Fibroblast of the aortic adventitia (primary cell): Measurements from ENCODE around the gene PLEKHJ1. TPM values are rescaled to one million over a fixed set of nuclear protein-coding genes. Genes with fewer than 3 reads are reported as not detected.
A peak's percentile ranks its signal among the peaks of the same experiment; 100 is the strongest.

Experiments used
- DNase-seq: peaks from one replicate; pipeline ENCODE4 v3.0.0-alpha.2; 2010; ENCODE audit warnings: low read depth
- H3K4me3 ChIP-seq: 2 replicates; pipeline ENCODE4 v1.5.1; 2011; ENCODE audit warnings: low read depth, mild to moderate bottlenecking, control low read depth, low read length, moderate library complexity
- total RNA-seq: library from RNA; depleted of rRNA; stranded (reverse); fragments of >200 nt; gene quantifications from 2 replicates; pipeline ENCODE4 v1.2.3, GENCODE V29; 2012; ENCODE audit warnings: low replicate concordance
- TF ChIP-seq, protein P1 (sequence below): IDR thresholded peaks from 2 replicates; pipeline ENCODE4 v1.5.1; 2011; ENCODE audit warnings: mild to moderate bottlenecking, low read length, control low read depth, inconsistent platforms; ENCODE audit not compliant: insufficient read depth

Gene PLEKHJ1
- total RNA-seq, 1 donor: 33.4 TPM

DNA sequence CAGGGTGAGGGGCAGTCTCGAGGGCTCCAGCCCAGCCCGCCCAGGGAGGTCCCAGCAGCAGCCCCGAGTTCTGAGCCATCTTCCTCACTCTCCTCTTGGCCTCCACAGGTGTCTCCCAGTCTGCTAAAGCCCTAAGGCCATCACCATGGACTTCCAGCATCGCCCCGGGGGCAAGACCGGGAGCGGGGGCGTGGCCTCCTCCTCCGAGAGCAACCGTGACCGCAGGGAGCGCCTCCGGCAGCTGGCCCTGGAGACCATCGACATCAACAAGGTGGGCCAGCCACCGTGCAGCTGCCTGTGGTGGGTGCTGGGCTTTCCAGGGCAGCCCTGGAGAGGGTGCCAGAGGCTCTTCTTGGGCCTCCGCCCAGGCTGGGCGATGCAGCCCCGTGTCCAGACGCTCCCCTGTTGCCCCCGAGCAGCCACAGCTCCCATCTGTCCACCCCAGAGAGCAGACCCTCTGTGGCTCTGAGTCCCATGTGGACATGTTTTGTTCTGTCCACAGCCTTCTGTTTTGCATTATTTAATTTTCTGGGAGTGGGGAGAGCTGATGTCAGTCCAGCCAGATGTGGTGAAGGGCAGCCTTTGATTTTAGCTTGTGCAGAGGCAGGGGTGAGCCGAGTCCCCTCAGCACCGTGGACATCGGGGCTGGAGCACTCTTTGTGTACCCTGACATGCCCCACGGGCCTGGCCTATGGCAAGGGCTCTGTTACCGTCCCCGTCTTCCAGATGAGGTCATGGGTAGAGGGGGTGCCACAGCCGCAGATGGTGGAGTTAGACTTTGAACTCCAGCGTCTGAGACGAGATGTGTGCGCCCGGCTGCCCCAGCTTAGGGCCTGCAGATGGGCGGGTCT, 7.4 kb upstream of the PLEKHJ1 start:
- DNase-seq: no peak
- TF ChIP-seq, protein P1, sequence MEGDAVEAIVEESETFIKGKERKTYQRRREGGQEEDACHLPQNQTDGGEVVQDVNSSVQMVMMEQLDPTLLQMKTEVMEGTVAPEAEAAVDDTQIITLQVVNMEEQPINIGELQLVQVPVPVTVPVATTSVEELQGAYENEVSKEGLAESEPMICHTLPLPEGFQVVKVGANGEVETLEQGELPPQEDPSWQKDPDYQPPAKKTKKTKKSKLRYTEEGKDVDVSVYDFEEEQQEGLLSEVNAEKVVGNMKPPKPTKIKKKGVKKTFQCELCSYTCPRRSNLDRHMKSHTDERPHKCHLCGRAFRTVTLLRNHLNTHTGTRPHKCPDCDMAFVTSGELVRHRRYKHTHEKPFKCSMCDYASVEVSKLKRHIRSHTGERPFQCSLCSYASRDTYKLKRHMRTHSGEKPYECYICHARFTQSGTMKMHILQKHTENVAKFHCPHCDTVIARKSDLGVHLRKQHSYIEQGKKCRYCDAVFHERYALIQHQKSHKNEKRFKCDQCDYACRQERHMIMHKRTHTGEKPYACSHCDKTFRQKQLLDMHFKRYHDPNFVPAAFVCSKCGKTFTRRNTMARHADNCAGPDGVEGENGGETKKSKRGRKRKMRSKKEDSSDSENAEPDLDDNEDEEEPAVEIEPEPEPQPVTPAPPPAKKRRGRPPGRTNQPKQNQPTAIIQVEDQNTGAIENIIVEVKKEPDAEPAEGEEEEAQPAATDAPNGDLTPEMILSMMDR: no peak

DNA sequence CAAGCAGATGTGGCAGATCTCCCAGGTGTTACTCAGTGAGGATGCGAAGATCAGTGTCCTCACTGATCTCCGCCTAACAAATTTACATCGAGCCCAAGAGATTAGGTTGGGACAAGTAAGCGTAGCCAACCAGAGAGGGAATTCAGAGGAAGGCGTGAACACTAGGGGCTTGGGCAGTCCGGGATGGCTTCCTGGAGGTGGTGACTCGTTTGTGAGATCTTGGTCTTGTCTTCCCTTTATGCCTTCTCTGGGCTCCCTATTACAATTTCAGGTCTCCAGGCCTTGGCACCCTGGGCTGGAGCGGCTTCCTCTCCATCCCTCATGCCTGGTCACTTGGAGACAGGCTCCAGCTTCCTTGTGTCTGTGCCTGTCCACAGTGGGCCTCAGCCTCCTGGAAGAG, 6.7 kb upstream of the PLEKHJ1 start:
- DNase-seq: no peak
- H3K4me3 ChIP-seq: no peak overlapping the region
- TF ChIP-seq, protein P1: no peak

More for the DNA sequence above, 7.4 kb upstream of the PLEKHJ1 start:
- H3K4me3 ChIP-seq: no peak overlapping the region

DNA sequence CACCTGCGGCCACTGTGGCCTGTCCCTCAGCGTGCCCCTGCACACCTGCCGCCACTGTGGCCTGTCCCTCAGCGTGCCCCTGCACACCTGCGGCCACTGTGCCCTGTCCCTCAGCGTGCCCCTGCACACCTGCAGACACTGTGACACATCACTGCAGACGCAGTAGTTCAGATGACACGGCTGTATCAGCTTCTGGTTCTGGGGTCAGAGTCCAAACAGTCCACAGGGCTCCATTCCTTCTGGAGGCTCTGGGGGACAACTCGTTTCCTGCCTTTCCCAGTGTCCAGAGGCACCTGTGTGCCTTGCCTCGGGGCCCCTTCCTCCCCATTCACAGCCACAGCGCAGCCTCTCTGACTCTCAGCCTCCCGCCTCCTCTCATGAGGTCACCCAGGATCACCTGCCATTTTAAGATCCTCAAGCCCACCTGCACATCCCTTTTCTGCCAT, 6.0 kb upstream of the PLEKHJ1 start:
- no peak for DNase-seq
- TF ChIP-seq, protein P1: no peak
- H3K4me3 ChIP-seq: no peak overlapping the region

DNA sequence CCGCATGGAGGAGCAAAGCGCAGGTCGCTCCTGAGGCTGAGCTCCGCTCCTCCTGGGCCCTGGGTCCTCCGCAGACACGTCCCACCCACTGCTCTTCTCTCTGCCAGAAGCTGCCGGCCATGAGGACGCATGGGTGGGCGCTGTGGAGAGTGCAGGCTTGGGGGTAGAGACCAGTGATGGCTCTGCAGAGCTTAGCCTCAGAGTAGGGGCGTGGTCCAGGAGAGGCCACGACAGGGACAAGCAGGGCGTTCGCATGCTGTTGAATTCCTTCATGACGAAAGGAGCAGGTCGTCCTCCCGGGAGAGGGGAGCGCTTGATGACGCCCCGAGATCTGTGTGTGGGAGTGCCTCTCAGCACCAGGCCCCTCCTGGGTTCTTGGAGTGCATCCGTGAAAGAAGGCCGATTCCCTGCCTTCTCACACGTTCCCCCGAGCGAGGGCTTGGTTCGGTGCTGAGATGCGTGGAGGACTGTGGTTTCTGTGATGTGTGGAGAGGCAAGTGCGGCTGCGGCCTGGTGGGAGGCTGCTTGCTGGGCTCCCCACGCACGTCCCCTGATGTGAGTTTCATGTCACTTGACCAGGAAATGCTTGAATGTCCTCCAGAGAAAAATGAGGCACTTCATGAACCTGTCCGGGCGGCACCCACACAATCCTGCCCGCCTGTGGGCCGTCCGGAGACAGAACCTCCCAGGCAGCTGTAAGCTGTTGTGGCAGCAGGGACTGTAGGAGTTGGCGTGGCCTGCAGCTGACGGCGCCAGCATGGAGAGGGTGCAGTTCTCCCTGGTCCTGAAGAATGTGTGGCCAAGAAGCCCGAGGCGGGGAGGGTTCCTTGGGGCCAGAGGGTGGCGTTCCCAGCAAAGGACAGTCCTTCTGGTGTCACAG, 5.0 kb upstream of the PLEKHJ1 start:
- DNase-seq: no peak
- TF ChIP-seq, protein P1: no peak
- H3K4me3 ChIP-seq: peak overlapping the region; percentile 69

DNA sequence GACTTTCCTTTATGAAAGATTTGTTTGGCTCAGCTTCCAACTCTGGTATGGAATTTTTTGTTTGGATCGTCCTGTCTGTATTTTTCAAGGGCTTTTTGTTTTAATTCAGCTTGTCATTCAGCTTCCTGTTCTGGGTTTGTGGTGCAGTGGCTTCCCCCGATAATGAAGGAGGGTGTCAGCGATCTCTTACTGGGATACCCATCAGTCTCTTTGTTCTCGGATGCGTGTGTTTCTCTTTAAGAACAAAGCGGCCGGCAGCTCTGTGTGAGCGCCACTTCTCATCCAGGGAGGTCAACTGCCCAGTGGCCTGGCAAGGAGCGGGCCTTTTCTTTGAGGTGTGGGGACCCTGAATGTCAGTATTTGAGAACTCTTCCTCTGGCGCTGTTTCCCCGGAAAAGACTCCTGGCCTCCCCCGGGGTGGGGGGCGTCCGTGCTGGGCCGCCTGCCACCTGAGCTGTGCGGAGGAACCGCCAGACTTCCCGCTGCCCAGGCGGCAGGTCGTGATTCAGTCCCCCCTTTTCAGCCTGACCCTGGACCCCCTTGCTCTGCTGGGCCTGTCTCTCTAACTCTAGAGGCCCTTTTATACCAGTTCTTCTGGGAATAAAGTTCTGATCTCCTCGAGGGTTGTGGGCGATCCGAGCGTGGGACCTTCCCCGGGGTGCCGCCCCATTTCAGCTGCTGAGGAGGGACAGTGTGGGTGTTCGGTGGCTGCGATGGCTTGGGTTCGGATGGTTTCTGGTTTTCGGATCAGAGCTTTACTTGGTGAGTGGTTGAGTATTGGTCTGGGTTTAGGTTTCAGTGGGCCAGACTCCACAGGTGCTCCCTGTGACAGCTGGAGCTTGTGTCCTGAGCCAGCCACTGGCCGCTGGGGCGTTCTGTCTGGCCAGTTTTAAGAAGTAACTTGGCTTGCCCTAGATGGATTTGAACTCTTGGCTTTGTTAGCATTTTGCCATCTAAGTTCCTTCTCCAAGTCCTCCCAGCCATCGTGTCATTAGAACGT, 3.9 kb upstream of the PLEKHJ1 start:
- H3K4me3 ChIP-seq: peak overlapping the region; percentile 69
- peak; percentile 39 for DNase-seq
- TF ChIP-seq, protein P1: no peak

DNA sequence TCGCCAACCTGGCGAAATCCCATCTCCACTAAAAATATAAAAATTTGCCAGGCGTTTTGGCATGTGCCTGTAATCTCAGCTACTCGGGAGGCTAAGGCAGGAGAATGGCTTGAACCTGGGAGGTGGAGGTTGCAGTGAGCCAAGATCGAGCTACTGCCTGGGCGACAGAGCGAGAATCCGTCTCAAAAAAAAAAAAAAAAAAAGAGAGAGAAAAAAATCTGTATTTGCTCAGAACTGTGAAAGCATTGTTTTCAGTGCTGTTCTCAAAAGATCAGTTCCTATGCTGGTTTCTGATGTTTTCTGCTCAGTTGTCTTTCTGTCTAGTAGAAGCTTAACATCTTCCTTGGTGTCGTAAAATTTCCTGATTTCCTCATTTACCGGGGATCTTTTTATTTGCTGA, 3.0 kb upstream of the PLEKHJ1 start:
- no peak for DNase-seq
- H3K4me3 ChIP-seq: peak overlapping the region; percentile 69
- TF ChIP-seq, protein P1: no peak
